Psoas muscle (tissue), 8 donors: Measurements from ENCODE around the gene IGSF6. TPM values are rescaled to one million over a fixed set of nuclear protein-coding genes. Genes with fewer than 3 reads are reported as not detected.
A peak's percentile ranks its signal among the peaks of the same experiment; 100 is the strongest.

Experiments used
- ATAC-seq, 4 donors: fragments of 200-7000 bp; cut with Tn5 transposase; one replicate each; pipeline ENCODE4 v1.9.1; 2020; ENCODE audit warnings: moderate library complexity in 3 of 4, mild to moderate bottlenecking in 2 of 4
- DNase-seq, 2 donors: peaks; one replicate each; pipeline ENCODE4 v3.0.0-alpha.2; 2020
- H3K27ac ChIP-seq: fragments of 200-600 bp; one replicate; pipeline ENCODE4 v1.8.0; 2022
- H3K27me3 ChIP-seq, 3 donors: fragments of 200-600 bp in 1 of 3; one replicate each; pipeline versions ENCODE4 v1.6.1 to v1.8.0; 2013 to 2022; ENCODE audit warnings: low read length in 2 of 3, mild to moderate bottlenecking in 2 of 3, moderate library complexity in 1 of 3; ENCODE audit not compliant: insufficient read depth in 3 of 3
- H3K36me3 ChIP-seq, 2 donors: fragments of 200-600 bp in 1 of 2; one replicate each; pipeline versions ENCODE4 v1.6.1 to v1.8.0; 2013 to 2022; ENCODE audit warnings: low read depth in 1 of 2, mild to moderate bottlenecking in 1 of 2, moderate library complexity in 1 of 2; ENCODE audit not compliant: insufficient read depth in 1 of 2
- H3K4me1 ChIP-seq: fragments of 200-600 bp; one replicate; pipeline ENCODE4 v1.8.0; 2022
- H3K4me3 ChIP-seq: fragments of 200-600 bp; one replicate; pipeline ENCODE4 v1.8.0; 2022; ENCODE audit warnings: mild to moderate bottlenecking
- H3K9me3 ChIP-seq: fragments of 200-600 bp; one replicate; pipeline ENCODE4 v1.8.0; 2022
- CTCF ChIP-seq: fragments of 200-600 bp; IDR thresholded peaks from one replicate; pipeline ENCODE4 v1.8.0; 2022; ENCODE audit warnings: antibody characterized with exemption
- WGBS, 3 donors: extraction: QIAGEN DNeasy Blood & Tissue Kit; methylation state at CpG; one replicate each; pipeline versions ENCODE4 v1.1.6 to v1.1.7; 2013; 5-methylcytosine and 5-hydroxymethylcytosine counted together
- intact Hi-C, 2 donors: fragments of 100-400 bp; cut with DNase I; formaldehyde crosslinking; loops; one replicate each; pipeline versions ENCODE4 v1.11.0 to v1.14.2; 2022
- polyA plus RNA-seq, 3 donors: library from polyadenylated mRNA; stranded (reverse); fragments of 200-250 nt; gene quantifications; one replicate each; pipeline ENCODE4 v1.2.3, GENCODE V29; 2013
- total RNA-seq, 4 donors: library from RNA; stranded (reverse); fragmentation: NEBNext Ultra II Directional in 2 of 4; extraction: Animal tissue kit (Norgen Biotek cat#: 25700) in 2 of 4; gene quantifications; one replicate each; pipeline versions ENCODE4 v1.2.1 to v1.2.4, GENCODE V29; 2021 to 2023
- donor health status: healthy with polysubstance abuse.
- donor health status: DM: no; HTN: no; CAD: no; lungs with moderate emphysema.
- donor health status: Bipolar disorder and iron deficiency.
- donor health status: healthy.
- donor health status: DM: yes; HTN: yes; CAD: no.
- donor health status: DM: no; HTN: no; CAD: no.
- donor health status: DM: no; HTN: no; CAD: no.
- donor health status: DM: yes; HTN: yes; CAD: no.

IGSF6 gene
- total and polyA plus RNA-seq, 7 donors, result 0.15 to 3.0 (median 1.4) TPM

GRCh38 chr16:21598701-21599121 is 53.7 kb downstream of the IGSF6 start:
- no peaks in the 10 kb centered on the region for H3K9me3 ChIP-seq
- TF ChIP-seq CTCF, result no peak
- ATAC-seq, result peak in 3 of 4 donors; percentile 4 to 48 (median 7)
- H3K27ac ChIP-seq, result peak overlapping the region; percentile 91
- peaks cover 37% of the 10 kb centered on the region for H3K4me1 ChIP-seq
- intact Hi-C loops, result loop anchor here (5.0 kb wide), 2 partner anchors 39 to 44 kb away; no protein-coding TSS in a partner anchor
- H3K27me3 ChIP-seq, result no peaks in the 10 kb centered on the region
- 1 to 2% (median 1%) methylated on average over 13 of the region's 13 CpGs for WGBS, 3 donors
- DNase-seq, result no peak
- H3K36me3 ChIP-seq, result no peaks in the 10 kb centered on the region
- H3K4me3 ChIP-seq, result peak overlapping the region; percentile 92

- no peak for ATAC-seq
- no peaks in the 10 kb centered on the region for H3K27me3 ChIP-seq
- intact Hi-C loops, result loop anchor here (5.0 kb wide), 2 partner anchors 39 to 44 kb away; no protein-coding TSS in a partner anchor
- peak overlapping the region; percentile 91 for H3K27ac ChIP-seq
- H3K36me3 ChIP-seq, result no peaks in the 10 kb centered on the region
- peaks cover 32% of the 10 kb centered on the region for H3K4me1 ChIP-seq
- DNase-seq, result no peak
- no peak for TF ChIP-seq CTCF
- peak overlapping the region; percentile 92 for H3K4me3 ChIP-seq
- no peaks in the 10 kb centered on the region for H3K9me3 ChIP-seq
- 90 to 93% (median 90%) methylated on average over 12 of the region's 12 CpGs for WGBS, 3 donors
Measured at GRCh38 chr16:21598206-21598605, 54.2 kb downstream of the IGSF6 start.

GRCh38 chr16:21597561-21598030 is 54.8 kb downstream of the IGSF6 start:
- no peak overlapping the region for H3K4me3 ChIP-seq
- WGBS, 3 donors, result 85 to 88% (median 87%) methylated on average over 2 of the region's 2 CpGs
- H3K4me1 ChIP-seq, result peaks cover 27% of the 10 kb centered on the region
- intact Hi-C loops, result loop anchor here (5.0 kb wide), 2 partner anchors 40 to 45 kb away; no protein-coding TSS in a partner anchor
- no peaks in the 10 kb centered on the region for H3K9me3 ChIP-seq
- no peaks in the 10 kb centered on the region for H3K27me3 ChIP-seq
- no peak for ATAC-seq
- no peaks in the 10 kb centered on the region for H3K36me3 ChIP-seq
- TF ChIP-seq CTCF, result no peak
- no peak overlapping the region for H3K27ac ChIP-seq
- no peak for DNase-seq

- no peaks in the 10 kb centered on the region for H3K36me3 ChIP-seq
- 65 to 71% (median 65%) methylated on average over 7 of the region's 7 CpGs for WGBS, 3 donors
- no peak for TF ChIP-seq CTCF
- intact Hi-C loops, result no loop called here
- H3K9me3 ChIP-seq, result no peaks in the 10 kb centered on the region
- ATAC-seq, result no peak
- H3K27me3 ChIP-seq, result no peaks in the 10 kb centered on the region
- no peak overlapping the region for H3K27ac ChIP-seq
- DNase-seq, result no peak
- peaks cover 7% of the 10 kb centered on the region for H3K4me1 ChIP-seq
- no peak overlapping the region for H3K4me3 ChIP-seq
Measured at GRCh38 chr16:21593530-21594289, 58.7 kb downstream of the IGSF6 start.
